HG03457 (cell line): Measurements from ENCODE around the gene OR8G5.

Experiments
- ATAC-seq: cut with Tn5 transposase; IDR thresholded peaks from one replicate; pipeline ENCODE4 v1.9.1; 2021; ENCODE audit warnings: moderate number of reproducible peaks; ENCODE audit not compliant: unreplicated experiment

Gene OR8G5

GRCh38 chr11:124285610-124286344 lies 29.6 kb downstream of the OR8G5 start:
- ATAC-seq: no peak

- ATAC-seq: no peak
Measured at GRCh38 chr11:124294687-124295086, 38.5 kb downstream of the OR8G5 start.

GRCh38 chr11:124296016-124296415 lies 39.8 kb downstream of the OR8G5 start:
- ATAC-seq: no peak

GRCh38 chr11:124297921-124298320 lies 41.7 kb downstream of the OR8G5 start:
- no peak for ATAC-seq

- no peak for ATAC-seq
Measured at GRCh38 chr11:124301548-124301947, 45.4 kb downstream of the OR8G5 start.

- ATAC-seq: no peak
Measured at GRCh38 chr11:124302347-124303125, 46.4 kb downstream of the OR8G5 start.

GRCh38 chr11:124307093-124307492 lies 50.9 kb downstream of the OR8G5 start:
- ATAC-seq: no peak

- no peak for ATAC-seq
Measured at GRCh38 chr11:124310721-124311120, 54.5 kb downstream of the OR8G5 start.

- ATAC-seq: no peak
Measured at GRCh38 chr11:124311269-124311668, 55.1 kb downstream of the OR8G5 start.

GRCh38 chr11:124311670-124312069 lies 55.5 kb downstream of the OR8G5 start:
- ATAC-seq: no peak

GRCh38 chr11:124313131-124313530 lies 57.0 kb downstream of the OR8G5 start:
- no peak for ATAC-seq

- ATAC-seq: no peak
Measured at GRCh38 chr11:124313849-124314248, 57.7 kb downstream of the OR8G5 start, which contains the start of gene OR8D1. OR8D1 (minus strand) TSS chr11:124313949; CDS start chr11:124310766, 3,183 bp downstream.

- no peak for ATAC-seq
Measured at GRCh38 chr11:124315052-124315451, 58.9 kb downstream of the OR8G5 start.
